ENCODE data around the gene RPL13A.
A peak's percentile ranks its signal among the peaks of the same experiment; 100 is the strongest.
"Not testable (repeated sequence)": the region's sequence is repeated elsewhere in the genome, so short reads cannot be mapped to it uniquely, and the experiment has no call there.

Gene RPL13A

DNA sequence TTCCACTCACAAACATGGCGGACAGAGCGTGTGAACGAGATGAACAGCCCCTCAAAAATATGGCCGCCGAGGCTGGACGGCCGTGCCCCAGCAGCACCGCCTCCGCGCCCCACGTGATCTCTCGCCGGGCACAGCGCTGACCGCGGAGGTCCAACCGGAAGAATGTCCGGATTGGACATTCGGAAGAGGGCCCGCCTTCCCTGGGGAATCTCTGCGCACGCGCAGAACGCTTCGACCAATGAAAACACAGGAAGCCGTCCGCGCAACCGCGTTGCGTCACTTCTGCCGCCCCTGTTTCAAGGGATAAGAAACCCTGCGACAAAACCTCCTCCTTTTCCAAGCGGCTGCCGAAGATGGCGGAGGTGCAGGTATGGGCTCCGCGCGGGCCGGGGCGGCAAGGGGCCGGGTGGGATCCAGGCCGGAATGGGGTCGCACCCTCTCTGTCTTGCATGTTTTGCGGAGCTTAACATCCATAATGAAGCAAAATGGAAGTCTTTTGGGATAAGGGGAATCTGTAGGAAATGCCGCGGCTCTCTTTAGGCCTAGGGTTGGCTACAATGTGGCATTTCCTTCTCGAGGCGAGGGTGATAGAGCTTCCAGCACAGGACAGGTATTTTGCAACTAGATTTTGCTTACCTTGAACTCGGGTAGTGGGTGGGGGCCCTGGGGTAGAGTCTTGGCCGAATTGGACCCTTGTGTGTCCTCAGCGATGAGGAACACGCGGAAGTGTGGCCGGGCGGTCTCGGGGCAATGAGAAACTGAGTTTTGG, at the start of gene RPL13A:
RPL13A (plus strand) TSS at position 332 of the 769 bp plus-strand sequence; CDS start at position 354, 22 bp downstream.
- ATAC-seq (replicated peaks; ENCODE audit: extremely low read depth, poor library complexity, severe bottlenecking) (peak; percentile 89), DNase-seq (ENCODE audit: low spot score in 2 of 2) (peak; percentile 97 to 99)
- no peaks in the 10 kb centered on the region for H3K27me3 Mint-ChIP-seq
- H3K27ac Mint-ChIP-seq (ENCODE audit: low read depth), result peak within 1 kb of the TSS; percentile 94
- peaks cover 80% of the 10 kb centered on the region for H3K36me3 Mint-ChIP-seq (ENCODE audit: insufficient read depth)
- peaks cover 50% of the 10 kb centered on the region for H3K4me1 Mint-ChIP-seq
- H3K9me3 Mint-ChIP-seq, result no peaks in the 10 kb centered on the region
- peak within 1 kb of the TSS; percentile 95 for H3K4me3 Mint-ChIP-seq

DNA sequence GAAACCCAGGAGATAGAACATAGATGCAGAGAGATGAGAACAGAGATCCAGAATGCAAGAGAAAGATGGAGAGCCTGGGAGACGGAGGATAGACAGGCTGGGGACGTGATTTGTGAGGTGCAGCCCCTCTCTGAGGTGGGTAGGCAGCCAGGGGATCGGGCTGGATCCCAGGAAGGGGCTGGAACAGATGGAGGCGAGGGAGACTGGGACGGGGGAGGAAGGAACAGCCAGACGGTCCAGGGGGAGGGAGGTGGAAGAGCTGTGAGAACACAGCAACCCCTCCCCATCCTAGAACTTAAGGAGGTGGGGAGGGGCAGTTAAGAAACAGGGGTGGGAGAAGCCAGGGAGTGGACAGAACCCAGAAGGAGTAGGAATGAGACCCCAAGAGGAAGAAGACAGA, 49.1 kb upstream of the RPL13A start:
- peaks cover 91% of the 10 kb centered on the region for H3K27me3 Mint-ChIP-seq
- DNase-seq (ENCODE audit: low spot score in 2 of 2) (no peak), ATAC-seq (replicated peaks; ENCODE audit: extremely low read depth, poor library complexity, severe bottlenecking) (no peak)
- no peak overlapping the region for H3K4me3 Mint-ChIP-seq
- peaks cover 41% of the 10 kb centered on the region for H3K4me1 Mint-ChIP-seq
- H3K36me3 Mint-ChIP-seq (ENCODE audit: insufficient read depth), result peaks cover 5% of the 10 kb centered on the region
- no peaks in the 10 kb centered on the region for H3K9me3 Mint-ChIP-seq
- H3K27ac Mint-ChIP-seq (ENCODE audit: low read depth), result no peak overlapping the region

DNA sequence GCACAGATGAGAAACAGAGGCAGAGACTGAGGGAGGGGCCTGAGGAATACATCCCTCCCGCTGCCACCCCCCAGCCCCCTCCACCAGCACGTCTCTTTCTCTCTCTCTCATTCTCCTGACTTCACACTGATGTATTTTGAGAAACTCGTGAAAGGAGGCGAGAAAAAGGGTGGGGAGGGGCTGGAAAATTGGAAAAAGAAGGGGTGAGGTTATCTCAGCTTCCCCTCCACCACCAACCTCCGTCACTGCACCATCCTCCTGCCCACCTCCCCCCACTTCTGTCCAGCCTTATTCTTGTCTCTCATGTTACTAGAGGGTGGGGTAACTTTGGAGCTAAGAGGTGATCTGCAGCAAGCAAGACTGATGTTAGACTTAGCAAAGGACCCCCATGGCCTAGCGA, 47.6 kb upstream of the RPL13A start:
- H3K4me3 Mint-ChIP-seq, result no peak overlapping the region
- H3K36me3 Mint-ChIP-seq (ENCODE audit: insufficient read depth), result peaks cover 9% of the 10 kb centered on the region
- peaks cover 51% of the 10 kb centered on the region for H3K4me1 Mint-ChIP-seq
- H3K27me3 Mint-ChIP-seq, result peaks cover 80% of the 10 kb centered on the region
- DNase-seq (ENCODE audit: low spot score in 2 of 2) (no peak), ATAC-seq (replicated peaks; ENCODE audit: extremely low read depth, poor library complexity, severe bottlenecking) (no peak)
- H3K9me3 Mint-ChIP-seq, result no peaks in the 10 kb centered on the region
- no peak overlapping the region for H3K27ac Mint-ChIP-seq (ENCODE audit: low read depth)

DNA sequence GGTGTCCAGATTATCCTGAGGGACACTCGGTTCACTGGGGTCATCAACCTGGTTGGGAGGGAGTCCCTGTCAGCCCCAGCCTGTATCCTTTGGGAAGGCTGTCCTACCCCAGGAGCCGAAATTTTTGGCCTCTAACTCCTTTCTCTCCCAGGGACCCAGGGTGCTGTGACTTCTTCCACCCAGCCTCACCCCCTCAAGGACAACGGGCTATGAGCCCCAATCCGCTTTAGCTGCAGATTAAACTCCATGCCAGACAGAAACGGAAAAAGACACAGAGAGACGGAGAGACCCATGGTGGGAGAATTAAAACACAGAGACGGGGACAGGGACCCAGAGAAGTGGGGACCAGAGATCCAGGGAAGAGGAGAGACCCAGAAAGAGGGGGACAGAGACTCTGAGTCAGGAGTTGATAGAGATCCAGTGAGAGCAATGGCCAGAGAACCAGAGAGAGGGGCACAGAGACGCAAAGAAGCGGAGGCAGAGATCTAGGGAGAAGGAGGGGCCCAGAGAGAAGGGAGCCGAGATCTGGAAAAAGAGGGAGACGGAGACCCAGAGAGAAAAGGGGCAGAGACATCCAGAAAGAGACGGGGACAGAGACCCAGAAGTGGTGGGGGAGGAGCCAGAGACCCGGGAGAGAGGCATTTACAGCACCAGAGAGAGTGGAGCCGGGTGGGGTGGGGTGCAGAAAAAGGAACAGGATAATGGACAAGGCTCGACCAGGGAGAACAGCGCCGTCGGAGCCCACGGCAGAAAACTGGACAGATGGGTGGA, 46.8 kb upstream of the RPL13A start:
- no peak for ATAC-seq (replicated peaks; ENCODE audit: extremely low read depth, poor library complexity, severe bottlenecking)
- H3K36me3 Mint-ChIP-seq (ENCODE audit: insufficient read depth), result peaks cover 9% of the 10 kb centered on the region
- peak overlapping the region; percentile 74 for H3K27ac Mint-ChIP-seq (ENCODE audit: low read depth)
- H3K9me3 Mint-ChIP-seq, result no peaks in the 10 kb centered on the region
- peak overlapping the region; percentile 53 for H3K4me3 Mint-ChIP-seq
- peaks cover 56% of the 10 kb centered on the region for H3K4me1 Mint-ChIP-seq
- no peak for DNase-seq (ENCODE audit: low spot score in 2 of 2)
- H3K27me3 Mint-ChIP-seq, result peaks cover 72% of the 10 kb centered on the region

DNA sequence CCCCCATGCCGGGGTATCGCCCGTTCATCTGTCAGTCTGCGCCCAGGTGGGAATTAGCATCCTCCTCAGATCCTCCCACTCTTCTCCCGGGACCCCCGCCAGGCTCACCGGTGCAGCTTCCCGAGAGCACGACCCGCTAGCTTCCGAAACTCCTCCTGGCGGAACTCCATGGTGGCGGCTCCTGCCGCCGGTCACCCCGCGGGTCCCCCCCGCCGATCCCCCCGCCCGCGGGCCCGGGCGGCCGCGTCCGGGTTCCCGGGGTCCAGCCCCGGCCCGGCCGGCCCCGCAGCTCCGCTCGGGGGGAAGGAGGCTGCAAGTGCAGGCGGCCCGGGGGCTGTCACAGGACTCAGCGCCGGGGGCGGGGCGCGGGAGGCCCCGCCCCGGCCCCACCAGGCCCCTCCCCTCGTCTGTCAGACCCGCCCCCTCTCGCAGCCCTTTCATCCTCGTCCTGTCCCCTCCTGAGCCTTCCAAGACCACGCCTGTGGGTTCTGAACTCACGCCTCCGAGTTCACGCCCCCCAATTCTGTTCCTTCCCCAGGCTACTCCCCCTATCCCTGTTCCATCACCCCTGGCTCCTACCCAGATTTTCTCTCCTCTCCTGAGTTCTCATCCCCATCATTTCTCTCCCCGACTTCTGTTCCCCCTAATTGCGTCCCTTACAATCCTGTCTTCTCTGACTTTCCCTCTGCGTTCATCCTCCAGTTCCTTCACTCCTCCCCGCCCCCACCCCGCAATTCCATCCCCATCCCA, 46.0 kb upstream of the RPL13A start, which contains the start of gene SLC17A7:
SLC17A7 (minus strand) TSS at position 318 of the 750 bp plus-strand sequence; CDS start at position 170, 148 bp downstream.
- peak within 1 kb of the TSS; percentile 75 for H3K4me3 Mint-ChIP-seq
- H3K27ac Mint-ChIP-seq (ENCODE audit: low read depth), result peak within 1 kb of the TSS; percentile 74
- H3K36me3 Mint-ChIP-seq (ENCODE audit: insufficient read depth), result peaks cover 11% of the 10 kb centered on the region
- peaks cover 65% of the 10 kb centered on the region for H3K27me3 Mint-ChIP-seq
- no peaks in the 10 kb centered on the region for H3K9me3 Mint-ChIP-seq
- peaks cover 50% of the 10 kb centered on the region for H3K4me1 Mint-ChIP-seq
- ATAC-seq (replicated peaks; ENCODE audit: extremely low read depth, poor library complexity, severe bottlenecking) (no peak), DNase-seq (ENCODE audit: low spot score in 2 of 2) (no peak)

DNA sequence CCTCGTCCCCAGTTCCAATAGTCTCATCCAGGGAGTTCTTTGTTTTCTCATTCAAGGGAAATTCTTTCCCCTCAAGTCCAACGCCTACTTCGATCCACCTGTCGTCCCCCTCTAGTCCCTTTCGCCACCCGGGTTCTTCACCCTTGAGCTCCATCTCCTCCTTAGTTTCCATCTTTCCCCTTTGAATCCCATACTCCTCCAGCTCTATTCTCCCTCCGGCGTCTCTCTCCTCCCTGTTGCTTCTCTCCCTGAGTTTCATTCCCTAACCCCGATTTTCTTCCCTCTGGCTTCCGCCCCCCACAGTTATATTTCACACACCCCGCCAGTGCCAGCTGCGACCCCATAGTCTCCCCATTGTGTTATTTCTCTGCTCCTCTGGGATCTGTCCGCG, 45.5 kb upstream of the RPL13A start:
- Mint-ChIP-seq H3K9me3 (no peaks in the 10 kb centered on the region), H3K36me3 (ENCODE audit: insufficient read depth) (peaks cover 11% of the 10 kb centered on the region), H3K4me3 (peak overlapping the region; percentile 75), H3K4me1 (peaks cover 46% of the 10 kb centered on the region), H3K27me3 (peaks cover 59% of the 10 kb centered on the region), H3K27ac (ENCODE audit: low read depth) (peak overlapping the region; percentile 54)
- no peak for ATAC-seq (replicated peaks; ENCODE audit: extremely low read depth, poor library complexity, severe bottlenecking)
- no peak for DNase-seq (ENCODE audit: low spot score in 2 of 2)

DNA sequence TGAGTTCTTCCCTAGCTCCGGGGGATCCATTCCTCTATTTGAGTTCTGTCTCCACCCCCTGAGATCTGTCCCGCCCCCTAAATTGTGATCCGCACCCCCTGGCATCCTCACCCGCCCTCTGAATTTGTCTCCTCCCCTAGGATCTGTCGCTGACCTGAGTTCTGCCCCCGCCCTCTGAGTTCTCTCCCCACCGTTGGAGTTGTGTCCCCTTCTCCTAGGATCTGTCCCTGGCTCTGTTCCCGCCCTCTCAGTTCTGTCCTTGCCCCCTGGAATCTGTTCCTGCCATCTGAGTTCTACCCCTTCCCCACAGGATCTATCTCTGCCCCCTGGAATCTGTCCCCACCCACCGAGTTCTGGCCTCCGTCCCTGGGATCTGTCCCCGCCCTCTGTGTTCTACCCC, 45.1 kb upstream of the RPL13A start:
- H3K9me3 Mint-ChIP-seq, result no peaks in the 10 kb centered on the region
- peak overlapping the region; percentile 75 for H3K4me3 Mint-ChIP-seq
- peaks cover 11% of the 10 kb centered on the region for H3K36me3 Mint-ChIP-seq (ENCODE audit: insufficient read depth)
- H3K27ac Mint-ChIP-seq (ENCODE audit: low read depth), result peak overlapping the region; percentile 54
- peaks cover 55% of the 10 kb centered on the region for H3K27me3 Mint-ChIP-seq
- ATAC-seq (replicated peaks; ENCODE audit: extremely low read depth, poor library complexity, severe bottlenecking) (no peak), DNase-seq (ENCODE audit: low spot score in 2 of 2) (no peak)
- H3K4me1 Mint-ChIP-seq, result peaks cover 42% of the 10 kb centered on the region

DNA sequence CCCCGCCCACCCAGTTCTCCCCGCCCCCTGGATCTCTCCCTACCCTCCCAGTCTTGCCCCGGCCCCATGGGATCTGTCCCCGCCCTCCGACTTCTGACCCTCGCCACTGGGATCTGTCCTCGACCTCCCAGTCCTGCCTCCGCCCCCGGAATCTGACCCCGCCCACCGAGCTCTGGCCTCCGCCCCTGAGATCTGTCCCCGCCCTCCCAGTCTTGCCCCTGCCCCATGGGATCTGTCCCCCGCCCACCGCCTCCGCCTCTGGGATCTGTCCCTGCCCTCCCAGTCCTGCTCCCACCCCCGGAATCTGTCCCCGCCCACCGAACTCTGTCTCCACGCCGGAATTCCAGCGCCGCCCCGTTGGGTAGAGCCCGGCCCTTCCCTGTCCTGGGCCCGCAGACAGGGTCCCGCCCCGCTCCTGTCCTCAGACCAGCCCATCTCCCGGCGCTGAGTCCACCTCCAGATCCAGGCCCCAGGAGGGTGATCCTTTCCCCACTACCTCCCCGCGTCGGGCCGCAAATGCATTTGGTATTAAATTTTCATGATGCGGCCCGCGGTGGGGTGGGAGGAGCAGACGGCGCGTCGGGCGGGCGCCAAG, 44.5 kb upstream of the RPL13A start:
- Mint-ChIP-seq H3K27me3 (peaks cover 50% of the 10 kb centered on the region), H3K4me3 (peak overlapping the region; percentile 75), H3K36me3 (ENCODE audit: insufficient read depth) (peaks cover 13% of the 10 kb centered on the region), H3K9me3 (no peaks in the 10 kb centered on the region), H3K4me1 (peaks cover 42% of the 10 kb centered on the region), H3K27ac (ENCODE audit: low read depth) (peak overlapping the region; percentile 41)
- peak; percentile 14 for ATAC-seq (replicated peaks; ENCODE audit: extremely low read depth, poor library complexity, severe bottlenecking)
- DNase-seq (ENCODE audit: low spot score in 2 of 2), result peak in 1 of 2 donors; percentile 19

DNA sequence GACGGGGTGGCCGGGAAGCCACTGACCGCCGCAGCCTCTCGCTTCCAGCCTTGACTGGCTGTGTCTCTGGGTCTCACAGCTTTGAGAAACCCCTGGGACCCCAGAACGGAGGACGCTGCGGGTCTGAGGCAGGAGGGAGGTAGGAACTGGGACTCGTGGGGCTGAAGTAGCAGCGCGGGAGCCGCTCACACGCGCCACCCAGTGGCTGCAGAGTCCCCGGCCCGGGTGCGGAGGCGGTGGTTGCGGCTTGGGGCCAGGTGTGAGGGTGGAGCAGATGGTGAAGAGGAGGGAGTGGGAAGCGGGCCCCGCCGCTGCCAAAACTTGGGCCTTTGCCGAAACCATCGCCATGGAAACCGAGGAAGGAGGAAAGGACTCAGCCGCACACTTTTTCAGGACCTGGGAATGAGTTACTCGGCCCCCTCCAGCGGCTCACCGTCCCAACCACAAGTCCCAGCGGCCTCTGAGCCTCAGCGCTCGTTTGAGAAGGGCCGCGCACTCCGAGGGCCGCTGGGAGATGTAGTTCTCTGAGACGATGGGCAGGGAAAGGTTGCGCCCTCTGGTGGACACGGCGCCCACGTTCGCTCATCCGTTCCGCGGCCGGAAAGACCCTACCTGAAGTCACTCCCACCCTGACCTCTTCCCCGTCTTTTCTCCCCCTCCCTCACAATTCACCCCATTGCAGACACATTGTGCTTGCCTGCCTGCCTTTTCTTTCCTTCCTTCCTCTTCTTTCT, 43.9 kb upstream of the RPL13A start:
- no peaks in the 10 kb centered on the region for H3K9me3 Mint-ChIP-seq
- ATAC-seq (replicated peaks; ENCODE audit: extremely low read depth, poor library complexity, severe bottlenecking), result peak; percentile 94
- H3K27me3 Mint-ChIP-seq, result peaks cover 43% of the 10 kb centered on the region
- peak; percentile 88 to 94 for DNase-seq (ENCODE audit: low spot score in 2 of 2)
- peak overlapping the region; percentile 41 for H3K27ac Mint-ChIP-seq (ENCODE audit: low read depth)
- H3K4me1 Mint-ChIP-seq, result peaks cover 48% of the 10 kb centered on the region
- H3K4me3 Mint-ChIP-seq, result peak overlapping the region; percentile 75
- peaks cover 14% of the 10 kb centered on the region for H3K36me3 Mint-ChIP-seq (ENCODE audit: insufficient read depth)

DNA sequence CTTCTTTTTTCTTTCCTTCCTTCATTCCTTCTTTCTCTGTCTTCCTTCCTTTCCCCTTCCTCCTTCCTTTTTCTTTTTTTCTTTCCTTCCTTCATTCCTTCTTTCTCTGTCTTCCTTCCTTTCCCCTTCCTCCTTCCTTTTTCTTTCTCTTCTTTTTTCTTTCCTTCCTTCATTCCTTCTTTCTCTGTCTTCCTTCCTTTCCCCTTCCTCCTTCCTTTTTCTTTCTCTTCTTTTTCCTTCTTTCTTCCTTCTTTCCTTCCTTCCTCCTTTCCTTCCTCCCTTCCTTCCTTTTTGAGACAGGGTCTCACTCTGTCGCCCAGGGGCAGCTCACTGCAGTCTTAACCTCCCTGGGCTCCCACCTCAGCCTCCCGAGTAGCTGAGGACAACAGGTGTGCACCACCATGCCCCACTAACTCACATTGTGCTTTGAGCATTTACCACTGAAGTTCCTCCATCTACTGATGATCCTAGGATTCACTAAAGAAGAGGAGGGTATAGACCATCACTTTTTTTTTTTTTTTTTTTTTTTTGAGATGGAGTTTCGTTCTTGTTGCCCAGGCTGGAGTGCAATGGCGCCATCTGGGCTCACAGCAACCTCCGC, 43.2 kb upstream of the RPL13A start:
- not testable (repeated sequence) for H3K9me3 Mint-ChIP-seq; DNase-seq (ENCODE audit: low spot score in 2 of 2); ATAC-seq (replicated peaks; ENCODE audit: extremely low read depth, poor library complexity, severe bottlenecking)
- Mint-ChIP-seq H3K36me3 (ENCODE audit: insufficient read depth) (peaks cover 16% of the 10 kb centered on the region), H3K27ac (ENCODE audit: low read depth) (peak overlapping the region; percentile 41), H3K27me3 (peaks cover 37% of the 10 kb centered on the region), H3K4me3 (peak overlapping the region; percentile 75), H3K4me1 (peaks cover 55% of the 10 kb centered on the region)

DNA sequence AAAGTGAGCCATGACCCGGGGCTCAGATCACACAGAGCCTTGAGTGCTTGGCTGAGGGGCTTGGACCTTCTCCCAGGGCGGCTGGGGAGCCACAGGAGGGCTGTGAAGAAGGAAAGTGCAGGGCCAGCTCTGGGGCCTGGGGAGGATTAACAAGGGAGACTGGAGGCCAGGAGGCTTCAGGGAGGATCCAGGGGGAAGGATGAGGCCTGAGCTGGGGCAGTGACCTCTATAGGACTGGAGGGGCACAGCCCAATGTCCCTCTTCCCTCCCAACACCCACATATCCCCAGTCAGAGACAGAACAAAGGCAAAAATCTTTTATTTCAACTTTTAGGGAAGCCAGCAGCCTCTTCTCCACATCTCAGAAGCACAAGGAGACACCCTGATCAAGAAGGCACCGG, 41.4 kb upstream of the RPL13A start:
- peaks cover 17% of the 10 kb centered on the region for H3K36me3 Mint-ChIP-seq (ENCODE audit: insufficient read depth)
- no peak overlapping the region for H3K27ac Mint-ChIP-seq (ENCODE audit: low read depth)

More for the DNA sequence above, 41.4 kb upstream of the RPL13A start:
- no peak for DNase-seq (ENCODE audit: low spot score in 2 of 2)
- Mint-ChIP-seq H3K4me3 (no peak overlapping the region), H3K27me3 (peaks cover 19% of the 10 kb centered on the region), H3K4me1 (peaks cover 65% of the 10 kb centered on the region), H3K9me3 (no peaks in the 10 kb centered on the region)
- ATAC-seq (replicated peaks; ENCODE audit: extremely low read depth, poor library complexity, severe bottlenecking), result no peak
